Activated CD4-positive, alpha-beta memory T cell treated with anti-CD3 and anti-CD28 coated beads for 36 hours (primary cell): ENCODE results near the gene TRIP4. TPM values are rescaled to one million over a fixed set of nuclear protein-coding genes. Genes with fewer than 3 reads are reported as not detected.
"Not testable (repeated sequence)": the region's sequence is repeated elsewhere in the genome, so short reads cannot be mapped to it uniquely, and the experiment has no call there.

Source experiments
- CTCF ChIA-PET: fragments of 350-600 bp; sonication (Branson Sonifier 250); formaldehyde crosslinking; loops from one replicate; lab custom pipeline; 2021; ENCODE audit warnings: antibody characterized with exemption, inconsistent platforms; lab: Charles Lee
- POLR2A ChIA-PET: fragments of 350-600 bp; sonication (Branson Sonifier 250); formaldehyde crosslinking; loops from one replicate; lab custom pipeline; 2021; ENCODE audit warnings: antibody characterized with exemption; lab: Charles Lee
- DNase-seq: peaks from one replicate; pipeline ENCODE4 v3.0.0-alpha.2; 2020
- H3K27ac Mint-ChIP-seq: one replicate; pipeline ENCODE4 v1.8.0; 2021; ENCODE audit warnings: mixed read lengths
- H3K27me3 Mint-ChIP-seq: one replicate; pipeline ENCODE4 v1.8.0; 2021; ENCODE audit warnings: mixed read lengths
- H3K36me3 Mint-ChIP-seq: one replicate; pipeline ENCODE4 v1.8.0; 2021; ENCODE audit warnings: mixed read lengths
- H3K4me1 Mint-ChIP-seq: one replicate; pipeline ENCODE4 v1.8.0; 2021; ENCODE audit warnings: low read depth, mixed read lengths
- H3K4me3 Mint-ChIP-seq: one replicate; pipeline ENCODE4 v1.8.0; 2021; ENCODE audit warnings: mild to moderate bottlenecking, mixed read lengths
- H3K9me3 Mint-ChIP-seq: one replicate; pipeline ENCODE4 v1.8.0; 2021; ENCODE audit warnings: mixed read lengths
- intact Hi-C: fragments of 100-400 bp; cut with micrococcal nuclease; formaldehyde crosslinking; loops from one replicate; pipeline ENCODE4 v1.15.1; 2023
- total RNA-seq, 2 experiments: library from RNA; stranded (reverse); gene quantifications; one replicate each; pipeline ENCODE4 v1.2.3, GENCODE V29; 2021

TRIP4 gene
- total RNA-seq, 2 experiments from 2014 or later: 21.7 to 22.2 TPM

GRCh38 chr15:64386291-64386690 lies 1.3 kb upstream of the TRIP4 start:
- peaks cover 21% of the 10 kb centered on the region for H3K4me1 Mint-ChIP-seq
- intact Hi-C loops: loop anchor here (10.0 kb wide), 2 partner anchors 79 to 291 kb away; partner anchors contain the start of genes CIAO2A, SNX1 and ZNF609
- POLR2A ChIA-PET: interaction anchor here (0.7 to 2.1 kb wide), 3 partner anchors 58 to 223 kb away, joined by 3 to 10 read pairs (median 3); partner anchors contain the start of gene PPIB
- no peaks in the 10 kb centered on the region for H3K9me3 Mint-ChIP-seq
- CTCF ChIA-PET: no interaction called here
- no peak for DNase-seq
- H3K27ac Mint-ChIP-seq: no peak overlapping the region
- H3K4me3 Mint-ChIP-seq: no peak overlapping the region
- H3K27me3 Mint-ChIP-seq: no peaks in the 10 kb centered on the region
- H3K36me3 Mint-ChIP-seq: peaks cover 4% of the 10 kb centered on the region

- ChIA-PET CTCF (interaction anchor here (0.5 kb wide), 1 partner anchor 225 kb away, joined by 3 read pairs; no protein-coding TSS in a partner anchor), POLR2A (interaction anchor here (1.4 kb wide), 1 partner anchor 10 kb away, joined by 3 read pairs; no protein-coding TSS in a partner anchor)
- H3K27me3 Mint-ChIP-seq: no peaks in the 10 kb centered on the region
- H3K36me3 Mint-ChIP-seq: peaks cover 5% of the 10 kb centered on the region
- DNase-seq: no peak
- peaks cover 16% of the 10 kb centered on the region for H3K4me1 Mint-ChIP-seq
- intact Hi-C loops: loop anchor here (10.0 kb wide), 2 partner anchors 76 to 294 kb away; partner anchors contain the start of genes CIAO2A, SNX1 and ZNF609
- peak overlapping the region; percentile 97 for H3K4me3 Mint-ChIP-seq
- no peaks in the 10 kb centered on the region for H3K9me3 Mint-ChIP-seq
- H3K27ac Mint-ChIP-seq: no peak overlapping the region
Observed at GRCh38 chr15:64389036-64389435, 1.4 kb downstream of the TRIP4 start.

DNA sequence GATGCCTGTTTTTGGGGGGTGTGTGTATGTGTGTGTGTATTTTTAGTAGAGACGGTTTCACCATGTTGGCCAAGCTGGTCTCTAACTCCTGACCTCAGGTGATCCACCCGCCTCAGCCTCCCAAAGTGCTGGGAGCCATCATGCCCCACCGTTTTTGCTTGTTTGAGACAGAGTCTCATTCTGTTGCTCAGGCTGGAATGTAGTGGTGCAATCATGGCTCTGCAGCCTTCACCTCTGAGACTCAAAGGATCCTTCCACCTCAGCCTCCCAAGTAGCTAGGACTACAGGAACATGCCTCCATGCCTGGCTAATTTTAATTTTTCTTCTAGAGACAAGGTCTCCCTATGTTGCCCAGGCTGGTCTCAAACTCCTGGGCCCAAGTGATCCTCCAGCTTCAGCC lies 4.8 kb downstream of the TRIP4 start:
- H3K9me3 Mint-ChIP-seq, intact Hi-C loops, H3K27me3 Mint-ChIP-seq, H3K27ac Mint-ChIP-seq, POLR2A ChIA-PET, DNase-seq, H3K4me3 Mint-ChIP-seq: not testable (repeated sequence)
- H3K36me3 Mint-ChIP-seq: peaks cover 24% of the 10 kb centered on the region
- CTCF ChIA-PET: interaction anchor here (0.7 kb wide), 1 partner anchor 495 kb away, joined by 3 read pairs; no protein-coding TSS in a partner anchor
- peaks cover 15% of the 10 kb centered on the region for H3K4me1 Mint-ChIP-seq

DNA sequence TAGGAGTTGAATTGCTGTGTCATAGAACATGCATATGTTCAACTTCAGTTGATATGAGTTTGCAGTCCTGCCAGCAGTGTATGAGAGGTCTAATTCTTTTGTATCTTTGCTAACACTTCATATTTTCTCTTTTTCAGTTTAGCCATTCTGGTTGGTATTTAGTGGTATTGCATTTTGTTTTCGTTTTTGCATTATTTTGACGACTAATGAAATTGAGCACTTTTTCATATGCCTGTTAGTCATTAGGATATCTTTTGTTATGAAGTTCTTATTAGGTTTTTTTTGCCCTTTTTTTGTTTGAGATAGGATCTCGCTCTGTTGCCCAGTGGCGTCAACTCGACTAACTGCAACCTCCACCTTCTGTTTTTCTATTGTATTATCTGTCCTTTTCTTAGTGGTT lies 9.2 kb downstream of the TRIP4 start:
- intact Hi-C loops: no loop called here
- Mint-ChIP-seq H3K4me1 (no peaks in the 10 kb centered on the region), H3K4me3 (no peak overlapping the region)

DNA sequence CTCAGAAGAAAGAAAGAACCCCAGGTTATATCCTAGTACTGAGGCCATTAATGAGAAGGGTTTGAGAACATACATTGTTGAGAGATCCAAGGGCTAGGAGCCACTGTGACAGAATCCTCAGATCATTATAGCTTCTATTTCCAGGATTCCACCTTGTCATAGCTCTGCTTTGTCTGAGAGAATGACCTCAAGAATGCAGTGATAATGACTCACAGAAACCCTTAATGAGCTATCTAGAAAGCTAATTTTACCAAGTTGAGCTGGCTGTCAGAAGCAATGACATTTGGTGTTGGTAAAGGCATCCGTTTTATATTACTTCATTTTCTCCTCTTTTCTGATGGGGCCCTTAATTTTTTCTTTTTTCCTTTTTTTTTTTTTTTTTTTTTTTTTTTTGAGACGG lies 10.9 kb downstream of the TRIP4 start:
- no peak for DNase-seq
- Mint-ChIP-seq H3K9me3 (no peaks in the 10 kb centered on the region), H3K27ac (peak overlapping the region; percentile 28), H3K4me1 (no peaks in the 10 kb centered on the region), H3K4me3 (no peak overlapping the region), H3K27me3 (no peaks in the 10 kb centered on the region), H3K36me3 (peaks cover 35% of the 10 kb centered on the region)
- POLR2A ChIA-PET: interaction anchor here (0.6 to 1.1 kb wide), 2 partner anchors 10 to 299 kb away, joined by 3 read pairs; partner anchors contain the start of gene TRIP4
- CTCF ChIA-PET: interaction anchor here (1.1 to 1.2 kb wide), 2 partner anchors 255 to 411 kb away, joined by 3 read pairs; no protein-coding TSS in a partner anchor
- intact Hi-C loops: no loop called here

More for the DNA sequence above, 9.2 kb downstream of the TRIP4 start:
- ChIA-PET CTCF (interaction anchor here (0.5 kb wide), 1 partner anchor 39 kb away, joined by 3 read pairs; no protein-coding TSS in a partner anchor), POLR2A (no interaction called here)
- no peak overlapping the region for H3K27ac Mint-ChIP-seq
- DNase-seq: no peak
- no peaks in the 10 kb centered on the region for H3K9me3 Mint-ChIP-seq
- peaks cover 35% of the 10 kb centered on the region for H3K36me3 Mint-ChIP-seq
- no peaks in the 10 kb centered on the region for H3K27me3 Mint-ChIP-seq

- no peaks in the 10 kb centered on the region for H3K4me1 Mint-ChIP-seq
- H3K27me3 Mint-ChIP-seq: no peaks in the 10 kb centered on the region
- H3K9me3 Mint-ChIP-seq: no peaks in the 10 kb centered on the region
- ChIA-PET POLR2A (no interaction called here), CTCF (no interaction called here)
- DNase-seq: no peak
- no peak overlapping the region for H3K4me3 Mint-ChIP-seq
- intact Hi-C loops: no loop called here
- H3K27ac Mint-ChIP-seq: no peak overlapping the region
- H3K36me3 Mint-ChIP-seq: peaks cover 26% of the 10 kb centered on the region
Observed at GRCh38 chr15:64400583-64400982, 12.9 kb downstream of the TRIP4 start.

DNA sequence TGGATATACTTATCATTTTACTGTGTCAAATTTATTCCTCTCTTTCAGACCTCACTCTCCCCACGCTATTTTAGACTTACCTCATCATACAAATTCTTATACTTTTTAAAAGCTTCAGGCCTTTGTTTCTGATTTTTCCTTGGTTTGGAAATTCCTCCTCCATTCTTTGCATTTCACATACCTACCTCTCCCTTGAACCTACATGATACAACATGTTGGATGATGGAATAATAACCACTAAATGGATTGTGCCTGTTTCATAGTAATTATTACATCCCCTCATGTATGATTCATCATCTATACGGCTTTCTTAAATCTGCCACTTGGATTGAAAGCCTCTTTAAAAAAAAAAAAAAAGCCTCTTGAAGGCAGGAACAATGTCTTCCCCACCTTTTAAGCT lies 24.6 kb downstream of the TRIP4 start:
- Mint-ChIP-seq H3K27me3 (no peaks in the 10 kb centered on the region), H3K4me3 (no peak overlapping the region), H3K27ac (no peak overlapping the region), H3K9me3 (no peaks in the 10 kb centered on the region), H3K4me1 (no peaks in the 10 kb centered on the region), H3K36me3 (peaks cover 29% of the 10 kb centered on the region)
- ChIA-PET POLR2A (no interaction called here), CTCF (no interaction called here)
- intact Hi-C loops: no loop called here
- DNase-seq: no peak

DNA sequence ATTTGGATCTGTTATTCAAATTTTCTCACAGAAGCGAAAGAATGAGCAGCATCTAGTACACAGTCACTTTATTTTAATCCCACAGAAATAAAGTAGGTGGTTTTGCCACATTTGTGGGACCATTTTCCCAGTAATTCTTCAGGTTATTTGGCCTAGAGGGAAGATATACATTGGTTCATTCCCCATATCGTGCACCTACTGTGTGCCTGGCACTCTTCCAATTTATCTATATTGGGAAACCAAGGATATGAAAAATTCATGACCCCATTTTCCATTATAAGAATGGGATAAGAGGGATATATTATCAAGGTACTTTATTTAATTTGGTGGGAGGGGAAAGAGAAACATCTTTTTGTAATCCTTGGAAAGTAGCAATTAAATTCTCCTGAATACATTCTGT lies 35.1 kb downstream of the TRIP4 start:
- no peak overlapping the region for H3K4me3 Mint-ChIP-seq
- POLR2A ChIA-PET: no interaction called here
- H3K27ac Mint-ChIP-seq: no peak overlapping the region
- H3K27me3 Mint-ChIP-seq: no peaks in the 10 kb centered on the region
- peaks cover 20% of the 10 kb centered on the region for H3K36me3 Mint-ChIP-seq
- H3K9me3 Mint-ChIP-seq: no peaks in the 10 kb centered on the region
- peaks cover 12% of the 10 kb centered on the region for H3K4me1 Mint-ChIP-seq
- no peak for DNase-seq
- intact Hi-C loops: no loop called here
- CTCF ChIA-PET: no interaction called here

GRCh38 chr15:64423970-64424369 lies 36.3 kb downstream of the TRIP4 start:
- no peak for DNase-seq
- H3K4me3 Mint-ChIP-seq: no peak overlapping the region
- H3K9me3 Mint-ChIP-seq: no peaks in the 10 kb centered on the region
- peaks cover 17% of the 10 kb centered on the region for H3K4me1 Mint-ChIP-seq
- POLR2A ChIA-PET: no interaction called here
- H3K27ac Mint-ChIP-seq: no peak overlapping the region
- H3K36me3 Mint-ChIP-seq: peaks cover 20% of the 10 kb centered on the region
- intact Hi-C loops: no loop called here
- CTCF ChIA-PET: interaction anchor here (0.7 kb wide), 1 partner anchor 55 kb away, joined by 4 read pairs; no protein-coding TSS in a partner anchor
- H3K27me3 Mint-ChIP-seq: no peaks in the 10 kb centered on the region

DNA sequence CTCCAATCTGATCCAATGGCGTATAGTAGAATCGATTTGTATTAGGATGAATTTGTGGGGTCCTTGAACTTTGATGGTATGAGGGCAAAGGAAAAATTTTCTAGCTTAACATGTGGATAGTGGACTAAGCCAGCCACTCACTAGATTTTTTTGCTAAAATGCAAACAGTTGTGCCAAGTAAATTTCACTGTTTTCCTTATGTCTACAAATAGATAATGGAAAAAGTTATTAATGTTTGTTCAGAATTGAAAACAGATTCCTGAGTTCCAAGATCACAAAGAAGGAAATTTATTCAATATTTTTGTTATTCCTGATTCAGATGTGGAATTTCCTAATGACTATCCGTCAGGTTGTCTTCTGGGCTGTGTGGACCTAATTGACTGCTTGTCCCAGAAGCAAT lies 37.6 kb downstream of the TRIP4 start:
- Mint-ChIP-seq H3K36me3 (peaks cover 20% of the 10 kb centered on the region), H3K4me1 (peaks cover 26% of the 10 kb centered on the region), H3K4me3 (no peak overlapping the region), H3K9me3 (no peaks in the 10 kb centered on the region), H3K27me3 (no peaks in the 10 kb centered on the region), H3K27ac (peak overlapping the region; percentile 49)
- ChIA-PET CTCF (no interaction called here), POLR2A (no interaction called here)
- intact Hi-C loops: loop anchor here (5.0 kb wide), 1 partner anchor 227 kb away; no protein-coding TSS in a partner anchor
- no peak for DNase-seq

GRCh38 chr15:64426845-64427465 lies 39.3 kb downstream of the TRIP4 start:
- CTCF ChIA-PET: interaction anchor here (0.7 to 1.7 kb wide), 8 partner anchors 17 to 304 kb away, joined by 3 to 29 read pairs (median 4); no protein-coding TSS in a partner anchor
- Mint-ChIP-seq H3K4me3 (no peak overlapping the region), H3K27ac (no peak overlapping the region), H3K36me3 (peaks cover 20% of the 10 kb centered on the region), H3K27me3 (no peaks in the 10 kb centered on the region), H3K4me1 (peaks cover 35% of the 10 kb centered on the region), H3K9me3 (no peaks in the 10 kb centered on the region)
- POLR2A ChIA-PET: interaction anchor here (0.7 to 1.2 kb wide), 2 partner anchors 10 to 16 kb away, joined by 3 to 4 read pairs; no protein-coding TSS in a partner anchor
- DNase-seq: no peak
- intact Hi-C loops: loop anchor here (1.0 to 5.0 kb wide), 3 partner anchors 225 to 302 kb away; no protein-coding TSS in a partner anchor

GRCh38 chr15:64429448-64429847 lies 41.8 kb downstream of the TRIP4 start:
- Mint-ChIP-seq H3K27ac (peak overlapping the region; percentile 75), H3K4me1 (peaks cover 35% of the 10 kb centered on the region), H3K4me3 (no peak overlapping the region), H3K9me3 (no peaks in the 10 kb centered on the region), H3K27me3 (no peaks in the 10 kb centered on the region), H3K36me3 (peaks cover 12% of the 10 kb centered on the region)
- intact Hi-C loops: loop anchor here (5.0 kb wide), 1 partner anchor 223 kb away; no protein-coding TSS in a partner anchor
- DNase-seq: no peak
- POLR2A ChIA-PET: no interaction called here
- CTCF ChIA-PET: interaction anchor here (0.9 to 1.2 kb wide), 2 partner anchors 31 to 298 kb away, joined by 4 to 6 read pairs; partner anchors contain the start of gene ZNF609
